Pancreas (tissue), 10 donors: Measurements from ENCODE around the gene PNPLA6. TPM values are rescaled to one million over a fixed set of nuclear protein-coding genes. Genes with fewer than 3 reads are reported as not detected.
A peak's percentile ranks its signal among the peaks of the same experiment; 100 is the strongest.

Experiments used
- ATAC-seq, 4 donors: fragments of 200-7000 bp; cut with Tn5 transposase; one replicate each; pipeline versions ENCODE4 v1.8.0 to v1.9.1; 2020; ENCODE audit warnings: mild to moderate bottlenecking in 4 of 4, moderate library complexity in 4 of 4
- DNase-seq, 6 donors: peaks; one replicate each; pipeline ENCODE4 v3.0.0-alpha.2; 2020
- FAIRE-seq: peaks from 2 replicates; lab custom pipeline; 2012; peaks lifted over from hg19 to GRCh38; lab: Jason Lieb, UNC
- H3K27ac ChIP-seq, 4 donors: fragments of 200-600 bp; sonication (generic); 1 replicate in 3 of 4; 2 replicates in 1 of 4; pipeline versions ENCODE4 v1.5.0 to v1.8.0; 2020
- H3K27me3 ChIP-seq, 4 donors: fragments of 200-600 bp; one replicate each; pipeline ENCODE4 v1.8.0; 2021
- H3K36me3 ChIP-seq, 3 donors: fragments of 200-600 bp; sonication (generic) in 1 of 3; one replicate each; pipeline versions ENCODE4 v1.5.0 to v1.8.0; 2020 to 2021
- H3K4me1 ChIP-seq, 3 donors: fragments of 200-600 bp; one replicate each; pipeline ENCODE4 v1.8.0; 2021
- H3K4me3 ChIP-seq, 4 donors: fragments of 200-600 bp; sonication (generic) in 2 of 4; one replicate each; pipeline versions ENCODE4 v1.5.0 to v1.8.0; 2020 to 2021
- H3K9me3 ChIP-seq, 4 donors: fragments of 200-600 bp; one replicate each; pipeline ENCODE4 v1.8.0; 2021
- WGBS, 2 donors: extraction: QIAGEN DNeasy Blood & Tissue Kit; methylation state at CpG; one replicate each; pipeline ENCODE4 v1.1.7; 2013; 5-methylcytosine and 5-hydroxymethylcytosine counted together
- intact Hi-C, 3 donors: fragments of 100-400 bp; cut with DNase I; formaldehyde crosslinking; loops; one replicate each; pipeline versions ENCODE4 v1.11.1 to v1.14.2; 2022
- polyA plus RNA-seq, 2 donors: library from polyadenylated mRNA; stranded (reverse); fragments of 200-250 nt; gene quantifications; one replicate each; pipeline ENCODE4 v1.2.3, GENCODE V29; 2013
- total RNA-seq, 6 donors: library from RNA; stranded (reverse); fragmentation: NEBNext Ultra II Directional in 4 of 6; extraction: Animal tissue kit (Norgen Biotek cat#: 25700) in 4 of 6; gene quantifications; one replicate each; pipeline versions ENCODE4 v1.2.1 to v1.2.4, GENCODE V29; 2021 to 2023
- TF ChIP-seq, protein P1 (sequence below), 4 donors: fragments of 200-600 bp; sonication (generic) in 3 of 4; IDR thresholded peaks; one replicate each; pipeline versions ENCODE4 v1.5.0 to v1.8.0; 2021; ENCODE audit warnings: antibody characterized with exemption in 4 of 4
- donor health status: healthy with polysubstance abuse.
- donor health status: DM: no; HTN: no; CAD: no; lungs with moderate emphysema.
- donor health status: DM: no; HTN: no; CAD: no.
- donor health status: control.
- donor health status: control.
- donor health status: Bipolar disorder and iron deficiency.
- donor health status: DM: yes; HTN: yes; CAD: no.
- donor health status: DM: no; HTN: no; CAD: no.
- donor health status: DM: no; HTN: no; CAD: no.
- donor health status: DM: yes; HTN: yes; CAD: no.

PNPLA6 gene
- total and polyA plus RNA-seq, 8 donors, result 25.4 to 86.2 (median 34.1) TPM

DNA sequence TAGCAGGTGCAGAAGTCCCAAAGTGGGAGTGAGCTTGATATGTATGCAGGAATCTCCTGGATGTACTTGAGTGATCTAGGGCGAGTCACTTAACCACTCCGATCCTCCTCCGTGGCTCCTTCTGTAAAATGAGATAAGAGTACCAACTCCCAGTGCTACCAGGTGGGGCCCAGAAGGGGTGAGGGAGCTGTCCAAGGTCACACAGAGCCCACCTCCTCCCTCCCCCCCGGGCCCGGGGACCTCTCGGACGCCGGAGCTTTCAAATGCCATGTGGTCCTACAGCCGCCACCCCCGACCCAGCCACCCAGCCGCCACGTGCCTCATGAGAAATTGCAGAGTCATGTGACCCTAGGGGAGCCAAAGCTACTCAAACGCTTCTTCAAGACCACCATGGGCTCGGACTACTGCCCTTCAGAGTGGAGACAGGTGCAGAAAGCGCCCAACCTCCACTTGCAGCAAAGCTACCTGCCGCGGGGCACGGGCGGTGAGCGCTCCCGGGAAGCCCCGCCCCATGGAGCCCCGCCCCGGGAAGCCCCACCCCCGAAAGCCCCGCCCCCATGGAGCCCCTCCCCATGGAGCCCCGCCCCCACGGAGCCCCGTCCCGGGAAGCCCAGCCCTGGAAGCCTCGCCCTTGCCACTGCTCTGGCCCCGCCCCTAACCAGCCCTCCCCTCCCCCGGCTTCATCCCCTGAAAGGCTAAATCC is 29.7 kb upstream of the PNPLA6 start:
- FAIRE-seq, result no peak
- DNase-seq, result peak in 3 of 6 donors; percentile 70 to 84 (median 83)
- no peak overlapping the region for H3K27ac ChIP-seq

DNA sequence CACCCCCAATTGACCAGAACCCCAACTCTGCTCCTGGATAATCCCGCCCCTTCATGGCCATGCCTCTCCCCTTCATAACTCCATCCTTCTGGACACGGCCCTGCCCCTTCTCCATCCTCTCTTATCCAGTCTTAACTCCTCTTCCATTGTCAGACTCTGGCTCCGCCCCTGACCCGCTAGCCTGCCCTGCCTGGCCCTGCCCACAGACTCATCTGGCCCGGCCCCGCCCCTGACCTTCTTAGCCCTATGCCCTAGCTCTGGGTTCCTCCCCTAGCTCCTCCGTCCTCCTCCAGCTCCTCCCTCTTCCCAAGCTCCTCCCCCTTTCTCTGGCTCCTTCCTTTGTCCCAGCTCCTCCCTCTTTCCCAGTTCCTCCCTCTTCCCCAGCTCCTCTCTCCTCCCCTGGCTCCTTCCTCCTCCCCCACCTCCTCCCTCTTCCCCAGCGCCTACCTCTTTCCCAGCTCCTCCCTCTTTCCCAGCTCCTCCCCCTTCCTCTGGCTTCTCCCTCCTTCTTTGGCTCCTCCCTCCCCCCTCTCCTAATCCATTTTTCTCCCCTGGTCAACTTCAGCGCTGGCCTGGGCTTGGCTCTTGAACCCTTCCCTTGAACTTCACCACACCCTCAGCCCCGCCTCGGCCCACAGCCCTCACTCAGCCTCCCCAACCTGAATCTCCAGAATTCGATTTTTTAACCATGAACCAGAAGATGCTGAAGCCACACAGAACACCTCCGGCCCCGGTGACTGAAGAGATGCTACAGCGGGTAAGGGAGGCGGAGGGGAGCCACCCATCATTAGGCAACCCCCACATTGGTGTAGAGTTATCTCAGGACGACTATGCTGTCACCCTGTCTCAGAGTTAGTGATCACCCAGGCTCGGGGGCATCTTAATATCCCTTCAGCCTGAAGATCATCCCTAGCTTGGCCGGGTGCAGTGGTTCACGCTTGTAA is 28.9 kb upstream of the PNPLA6 start:
- TF ChIP-seq, protein P1, sequence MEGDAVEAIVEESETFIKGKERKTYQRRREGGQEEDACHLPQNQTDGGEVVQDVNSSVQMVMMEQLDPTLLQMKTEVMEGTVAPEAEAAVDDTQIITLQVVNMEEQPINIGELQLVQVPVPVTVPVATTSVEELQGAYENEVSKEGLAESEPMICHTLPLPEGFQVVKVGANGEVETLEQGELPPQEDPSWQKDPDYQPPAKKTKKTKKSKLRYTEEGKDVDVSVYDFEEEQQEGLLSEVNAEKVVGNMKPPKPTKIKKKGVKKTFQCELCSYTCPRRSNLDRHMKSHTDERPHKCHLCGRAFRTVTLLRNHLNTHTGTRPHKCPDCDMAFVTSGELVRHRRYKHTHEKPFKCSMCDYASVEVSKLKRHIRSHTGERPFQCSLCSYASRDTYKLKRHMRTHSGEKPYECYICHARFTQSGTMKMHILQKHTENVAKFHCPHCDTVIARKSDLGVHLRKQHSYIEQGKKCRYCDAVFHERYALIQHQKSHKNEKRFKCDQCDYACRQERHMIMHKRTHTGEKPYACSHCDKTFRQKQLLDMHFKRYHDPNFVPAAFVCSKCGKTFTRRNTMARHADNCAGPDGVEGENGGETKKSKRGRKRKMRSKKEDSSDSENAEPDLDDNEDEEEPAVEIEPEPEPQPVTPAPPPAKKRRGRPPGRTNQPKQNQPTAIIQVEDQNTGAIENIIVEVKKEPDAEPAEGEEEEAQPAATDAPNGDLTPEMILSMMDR (IDR thresholded peaks at IDR 0.05), result no peak
- ATAC-seq (peak; percentile 84 to 92 (median 88)), FAIRE-seq (no peak), DNase-seq (peak; percentile 84 to 95 (median 91))
- intact Hi-C loops, result no loop called here
- Histone ChIP-seq H3K36me3 (no peaks in the 10 kb centered on the region), H3K9me3 (no peaks in the 10 kb centered on the region), H3K27me3 (no peaks in the 10 kb centered on the region), H3K27ac (no peak overlapping the region), H3K4me3 (no peak overlapping the region), H3K4me1 (peaks cover 0 to 8% (median 0%) of the 10 kb centered on the region in 3 donors)
- 41% methylated on average over 19 to 20 of the region's 20 CpGs for WGBS, 2 donors

More for the DNA sequence above, 29.7 kb upstream of the PNPLA6 start:
- ATAC-seq, result peak; percentile 66 to 77 (median 74)
- intact Hi-C loops, result no loop called here
- no peaks in the 10 kb centered on the region for H3K36me3 ChIP-seq
- WGBS, 2 donors, result 2 to 7% methylated on average over 29 to 32 of the region's 33 CpGs
- no peaks in the 10 kb centered on the region for H3K9me3 ChIP-seq
- H3K4me1 ChIP-seq, result peaks cover 0 to 9% (median 0%) of the 10 kb centered on the region in 3 donors
- H3K27me3 ChIP-seq, result no peaks in the 10 kb centered on the region
- H3K4me3 ChIP-seq, result peak overlapping the region in 2 of 4 donors; percentile 22 to 30
- TF ChIP-seq, protein P1 (IDR thresholded peaks at IDR 0.05), result no peak

GRCh38 chr19:7507884-7508283 is 27.6 kb upstream of the PNPLA6 start:
- no peaks in the 10 kb centered on the region for H3K27me3 ChIP-seq
- no peak for FAIRE-seq
- peak; percentile 49 to 85 (median 80) for DNase-seq

GRCh38 chr19:7509625-7510024 is 25.9 kb upstream of the PNPLA6 start:
- Histone ChIP-seq H3K27ac (no peak overlapping the region), H3K4me3 (no peak overlapping the region), H3K27me3 (no peaks in the 10 kb centered on the region), H3K9me3 (no peaks in the 10 kb centered on the region), H3K4me1 (peaks cover 0 to 8% (median 0%) of the 10 kb centered on the region in 3 donors), H3K36me3 (no peaks in the 10 kb centered on the region)
- TF ChIP-seq, protein P1 (IDR thresholded peaks at IDR 0.05), result no peak
- no peak for DNase-seq
- ATAC-seq, result no peak
- WGBS, 2 donors, result 18 to 45% methylated on average over 3 of the region's 3 CpGs
- no peak for FAIRE-seq
- intact Hi-C loops, result no loop called here

More at GRCh38 chr19:7507884-7508283, 27.6 kb upstream of the PNPLA6 start:
- no peak overlapping the region for H3K4me3 ChIP-seq
- H3K4me1 ChIP-seq, result peaks cover 0 to 8% (median 0%) of the 10 kb centered on the region in 3 donors
- ATAC-seq, result peak; percentile 25 to 64 (median 37)
- H3K36me3 ChIP-seq, result no peaks in the 10 kb centered on the region
- TF ChIP-seq, protein P1 (IDR thresholded peaks at IDR 0.05), result no peak
- no peaks in the 10 kb centered on the region for H3K9me3 ChIP-seq
- intact Hi-C loops, result no loop called here
- 41 to 43% methylated on average over 11 of the region's 11 CpGs for WGBS, 2 donors
- no peak overlapping the region for H3K27ac ChIP-seq
